ENCODE data around the gene TMEM220.

GRCh38 chr17:10754109-10754508 is 24.3 kb upstream of the TMEM220 start:
- TF ChIP-seq, protein P1, sequence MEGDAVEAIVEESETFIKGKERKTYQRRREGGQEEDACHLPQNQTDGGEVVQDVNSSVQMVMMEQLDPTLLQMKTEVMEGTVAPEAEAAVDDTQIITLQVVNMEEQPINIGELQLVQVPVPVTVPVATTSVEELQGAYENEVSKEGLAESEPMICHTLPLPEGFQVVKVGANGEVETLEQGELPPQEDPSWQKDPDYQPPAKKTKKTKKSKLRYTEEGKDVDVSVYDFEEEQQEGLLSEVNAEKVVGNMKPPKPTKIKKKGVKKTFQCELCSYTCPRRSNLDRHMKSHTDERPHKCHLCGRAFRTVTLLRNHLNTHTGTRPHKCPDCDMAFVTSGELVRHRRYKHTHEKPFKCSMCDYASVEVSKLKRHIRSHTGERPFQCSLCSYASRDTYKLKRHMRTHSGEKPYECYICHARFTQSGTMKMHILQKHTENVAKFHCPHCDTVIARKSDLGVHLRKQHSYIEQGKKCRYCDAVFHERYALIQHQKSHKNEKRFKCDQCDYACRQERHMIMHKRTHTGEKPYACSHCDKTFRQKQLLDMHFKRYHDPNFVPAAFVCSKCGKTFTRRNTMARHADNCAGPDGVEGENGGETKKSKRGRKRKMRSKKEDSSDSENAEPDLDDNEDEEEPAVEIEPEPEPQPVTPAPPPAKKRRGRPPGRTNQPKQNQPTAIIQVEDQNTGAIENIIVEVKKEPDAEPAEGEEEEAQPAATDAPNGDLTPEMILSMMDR (conservative IDR thresholded peaks at IDR 0.05; ENCODE audit: low read depth, low read length) = peak; percentile 30; the same call in 1 of the 2 replicates
- TF ChIP-seq BHLHE40 (IDR thresholded peaks at IDR 0.05; ENCODE audit: low read depth, low read length) (no peak), RFX5 (IDR thresholded peaks at IDR 0.05; ENCODE audit: low read depth, low read length) (no peak), CHD1 (IDR thresholded peaks at IDR 0.05; ENCODE audit: low read depth, low read length) (no peak), CEBPB (IDR thresholded peaks at IDR 0.05; ENCODE audit: low read depth, low read length) (no peak), SMC3 (IDR thresholded peaks at IDR 0.05; ENCODE audit: low read depth, low read length) (no peak), MXI1 (IDR thresholded peaks at IDR 0.05; ENCODE audit: borderline replicate concordance, low read depth, low read length) (no peak), POLR2A (IDR thresholded peaks at IDR 0.05; ENCODE audit: low read depth, low read length) (no peak), NFE2L2 (IDR thresholded peaks at IDR 0.05; ENCODE audit: low read depth, low read length) (no peak), RAD21 (IDR thresholded peaks at IDR 0.05; ENCODE audit: low read length) (no peak), MAZ (IDR thresholded peaks at IDR 0.05; ENCODE audit: borderline replicate concordance, low read depth, low read length) (no peak), RCOR1 (IDR thresholded peaks at IDR 0.05; ENCODE audit: insufficient replicate concordance, low read length) (no peak)
- TF ChIP-seq, protein P2, sequence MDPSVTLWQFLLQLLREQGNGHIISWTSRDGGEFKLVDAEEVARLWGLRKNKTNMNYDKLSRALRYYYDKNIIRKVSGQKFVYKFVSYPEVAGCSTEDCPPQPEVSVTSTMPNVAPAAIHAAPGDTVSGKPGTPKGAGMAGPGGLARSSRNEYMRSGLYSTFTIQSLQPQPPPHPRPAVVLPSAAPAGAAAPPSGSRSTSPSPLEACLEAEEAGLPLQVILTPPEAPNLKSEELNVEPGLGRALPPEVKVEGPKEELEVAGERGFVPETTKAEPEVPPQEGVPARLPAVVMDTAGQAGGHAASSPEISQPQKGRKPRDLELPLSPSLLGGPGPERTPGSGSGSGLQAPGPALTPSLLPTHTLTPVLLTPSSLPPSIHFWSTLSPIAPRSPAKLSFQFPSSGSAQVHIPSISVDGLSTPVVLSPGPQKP (IDR thresholded peaks at IDR 0.05; ENCODE audit: borderline replicate concordance, low read depth, low read length) = no peak

Measured in IMR-90 (cell line).